Measurements from ENCODE around the gene GATD1.

- no peak for TF ChIP-seq CTCF (IDR thresholded peaks at IDR 0.05; ENCODE audit: low read depth, low read length)
- TF ChIP-seq EZH2phosphoT487 (IDR thresholded peaks at IDR 0.05; ENCODE audit: low read depth): no peak
Observed at GRCh38 chr11:724049-724777, 53.1 kb downstream of the GATD1 start.
